Measurements from ENCODE around the gene ATG7. TPM values are rescaled to one million over a fixed set of nuclear protein-coding genes. Genes with fewer than 3 reads are reported as not detected.

Gene ATG7
- total and polyA plus RNA-seq, 4 donors = 7.4 to 53.8 (median 15.6) TPM

- no peak overlapping the region for H3K27ac ChIP-seq (ENCODE audit: low read depth in 1 of 2, low read length in 2 of 2)
- TF ChIP-seq GABPA (IDR thresholded peaks at IDR 0.05 in 1 of 2, conservative IDR thresholded peaks at IDR 0.05 in 1 of 2) (no peak), HNF4A (conservative IDR thresholded peaks at IDR 0.05) (no peak), YY1 (IDR thresholded peaks at IDR 0.05) (no peak), FOXA2 (IDR thresholded peaks at IDR 0.05) (no peak), MAX (IDR thresholded peaks at IDR 0.05) (no peak), FOXA1 (IDR thresholded peaks at IDR 0.05) (no peak)
- H3K27me3 ChIP-seq (ENCODE audit: control insufficient read depth in 4 of 4, insufficient read depth in 4 of 4, low read length in 3 of 4) = no peaks in the 10 kb centered on the region
- no peaks in the 10 kb centered on the region for H3K9me3 ChIP-seq (ENCODE audit: control insufficient read depth in 4 of 4, low read length in 3 of 4)
- no peak for DNase-seq (ENCODE audit: low spot score)
- no peaks in the 10 kb centered on the region for H3K4me1 ChIP-seq (ENCODE audit: control insufficient read depth in 4 of 4, insufficient read depth in 4 of 4, low read length in 3 of 4)
- H3K36me3 ChIP-seq (ENCODE audit: control insufficient read depth in 4 of 4, insufficient read depth in 3 of 4, low read depth in 1 of 4, low read length in 3 of 4) = peaks cover 4 to 12% (median 7%) of the 10 kb centered on the region in 4 donors
- 86% methylated on average over 21 of the region's 21 CpGs for WGBS
- H3K4me3 ChIP-seq (ENCODE audit: low read depth in 1 of 3, low read length in 3 of 3) = no peak overlapping the region
- H3K9ac ChIP-seq (ENCODE audit: low read depth in 1 of 2, low read length in 2 of 2) = no peak overlapping the region
Measured at GRCh38 chr3:11601446-11602238, 329.4 kb downstream of the ATG7 start.

GRCh38 chr3:11602239-11602840, 330.1 kb downstream of the ATG7 start:
- no peak for DNase-seq (ENCODE audit: low spot score)
- TF ChIP-seq MAX (IDR thresholded peaks at IDR 0.05) (no peak), TAF1 (conservative IDR thresholded peaks at IDR 0.05) (no peak), REST (IDR thresholded peaks at IDR 0.05) (no peak), HNF4G (IDR thresholded peaks at IDR 0.05) (no peak), SP1 (IDR thresholded peaks at IDR 0.05) (no peak), RXRA (IDR thresholded peaks at IDR 0.05) (no peak), GABPA (IDR thresholded peaks at IDR 0.05 in 1 of 2, conservative IDR thresholded peaks at IDR 0.05 in 1 of 2) (no peak), EGR1 (IDR thresholded peaks at IDR 0.05; ENCODE audit: low read depth in 2 of 2) (no peak), ATF3 (IDR thresholded peaks at IDR 0.05) (no peak), YY1 (IDR thresholded peaks at IDR 0.05) (no peak), RAD21 (IDR thresholded peaks at IDR 0.05) (no peak), NR2F2 (IDR thresholded peaks at IDR 0.05) (no peak), JUND (IDR thresholded peaks at IDR 0.05) (no peak), FOXA1 (IDR thresholded peaks at IDR 0.05) (no peak), ZBTB33 (IDR thresholded peaks at IDR 0.05) (no peak), CTCF (IDR thresholded peaks at IDR 0.05; ENCODE audit: low read depth, low read length, missing input control) (no peak), HNF4A (conservative IDR thresholded peaks at IDR 0.05) (no peak), FOXA2 (IDR thresholded peaks at IDR 0.05) (no peak)
- H3K9ac ChIP-seq (ENCODE audit: low read depth in 1 of 2, low read length in 2 of 2) = no peak overlapping the region
- H3K4me3 ChIP-seq (ENCODE audit: low read depth in 1 of 3, low read length in 3 of 3) = no peak overlapping the region
- 86% methylated on average over 11 of the region's 11 CpGs for WGBS
- no peaks in the 10 kb centered on the region for H3K27me3 ChIP-seq (ENCODE audit: control insufficient read depth in 4 of 4, insufficient read depth in 4 of 4, low read length in 3 of 4)
- no peaks in the 10 kb centered on the region for H3K4me1 ChIP-seq (ENCODE audit: control insufficient read depth in 4 of 4, insufficient read depth in 4 of 4, low read length in 3 of 4)
- H3K36me3 ChIP-seq (ENCODE audit: control insufficient read depth in 4 of 4, insufficient read depth in 3 of 4, low read depth in 1 of 4, low read length in 3 of 4) = peaks cover 4 to 12% (median 7%) of the 10 kb centered on the region in 4 donors
- H3K9me3 ChIP-seq (ENCODE audit: control insufficient read depth in 4 of 4, low read length in 3 of 4) = no peaks in the 10 kb centered on the region
- no peak overlapping the region for H3K27ac ChIP-seq (ENCODE audit: low read depth in 1 of 2, low read length in 2 of 2)
